H9 (cell line): Measurements from ENCODE around the gene KAZN. TPM values are rescaled to one million over a fixed set of nuclear protein-coding genes. Genes with fewer than 3 reads are reported as not detected.

ENCODE experiments used
- DNase-seq: peaks from one replicate; pipeline ENCODE4 v3.0.0-alpha.2; 2017
- H2AFZ ChIP-seq: one replicate; pipeline ENCODE4 v1.6.1; 2013; ENCODE audit warnings: mild to moderate bottlenecking, low read length, control low read depth, moderate library complexity
- H2AK5ac ChIP-seq: 2 replicates; pipeline ENCODE4 v1.6.1; 2013; ENCODE audit warnings: low read length, control low read depth, mixed read lengths; ENCODE audit not compliant: insufficient read length
- H2BK120ac ChIP-seq: one replicate; pipeline ENCODE4 v1.6.1; 2013; ENCODE audit warnings: low read depth, mild to moderate bottlenecking, low read length, control low read depth, inconsistent platforms; ENCODE audit not compliant: poor library complexity, severe bottlenecking
- H2BK12ac ChIP-seq: 2 replicates; pipeline ENCODE4 v1.6.1; 2013; ENCODE audit warnings: low read length, control low read depth, mixed read lengths, low read depth; ENCODE audit not compliant: insufficient read length
- H2BK15ac ChIP-seq: 2 replicates; pipeline ENCODE4 v1.6.1; 2013; ENCODE audit warnings: low read depth, low read length, control low read depth
- H2BK20ac ChIP-seq: one replicate; pipeline ENCODE4 v1.6.1; 2013; ENCODE audit warnings: low read depth, mild to moderate bottlenecking, low read length, control low read depth, inconsistent platforms; ENCODE audit not compliant: poor library complexity, severe bottlenecking
- H2BK5ac ChIP-seq: 2 replicates; pipeline ENCODE4 v1.6.1; 2013; ENCODE audit warnings: low read length, control low read depth, mixed read lengths; ENCODE audit not compliant: insufficient read length
- H3K14ac ChIP-seq: 2 replicates; pipeline ENCODE4 v1.6.1; 2013; ENCODE audit warnings: low read length, control low read depth; ENCODE audit not compliant: insufficient read depth
- H3K18ac ChIP-seq: 2 replicates; pipeline ENCODE4 v1.6.1; 2013; ENCODE audit warnings: low read depth, mild to moderate bottlenecking, mixed read lengths, low read length, control low read depth; ENCODE audit not compliant: insufficient read length
- H3K23ac ChIP-seq: 2 replicates; pipeline ENCODE4 v1.6.1; 2013; ENCODE audit warnings: low read length, control low read depth, mixed read lengths, low read depth; ENCODE audit not compliant: insufficient read length
- H3K23me2 ChIP-seq: 2 replicates; pipeline ENCODE4 v1.6.1; 2013; ENCODE audit warnings: low read depth, mild to moderate bottlenecking, mixed read lengths, low read length, control low read depth; ENCODE audit not compliant: insufficient read length, poor library complexity, severe bottlenecking
- H3K27ac ChIP-seq: 2 replicates; pipeline ENCODE4 v1.5.1; 2013; ENCODE audit warnings: low read length, control low read depth, mixed read lengths, low read depth; ENCODE audit not compliant: insufficient read length
- H3K27me3 ChIP-seq: 2 replicates; pipeline ENCODE4 v1.6.1; 2013; ENCODE audit warnings: low read length, control low read depth, inconsistent platforms; ENCODE audit not compliant: insufficient read depth
- H3K4ac ChIP-seq: 2 replicates; pipeline ENCODE4 v1.6.1; 2013; ENCODE audit warnings: low read depth, mild to moderate bottlenecking, control low read depth, inconsistent platforms, low read length, moderate library complexity
- H3K4me1 ChIP-seq: 2 replicates; pipeline ENCODE4 v1.6.1; 2013; ENCODE audit warnings: low read length, control low read depth, inconsistent platforms; ENCODE audit not compliant: insufficient read depth
- H3K4me2 ChIP-seq: 2 replicates; pipeline ENCODE4 v1.6.1; 2013; ENCODE audit warnings: low read length, control low read depth, mixed read lengths; ENCODE audit not compliant: insufficient read length, insufficient read depth
- H3K56ac ChIP-seq: 2 replicates; pipeline ENCODE4 v1.6.1; 2013; ENCODE audit warnings: low read depth, mild to moderate bottlenecking, mixed read lengths, low read length, control low read depth; ENCODE audit not compliant: insufficient read length
- H3K79me1 ChIP-seq: 2 replicates; pipeline ENCODE4 v1.6.1; 2013; ENCODE audit warnings: low read depth, mild to moderate bottlenecking, moderate library complexity, low read length, control low read depth, inconsistent platforms; ENCODE audit not compliant: insufficient read depth, poor library complexity, severe bottlenecking
- H3K79me2 ChIP-seq: 2 replicates; pipeline ENCODE4 v1.6.1; 2013; ENCODE audit warnings: low read length, control low read depth, inconsistent platforms; ENCODE audit not compliant: insufficient read depth
- H3K9ac ChIP-seq: 2 replicates; pipeline ENCODE4 v1.6.1; 2013; ENCODE audit warnings: low read length, control low read depth, mixed read lengths; ENCODE audit not compliant: insufficient read length; ENCODE audit errors: extremely low read depth
- H3K9me3 ChIP-seq: one replicate; pipeline ENCODE4 v1.6.1; 2013; ENCODE audit warnings: low read depth, low read length, inconsistent platforms; ENCODE audit not compliant: control insufficient read depth
- H3T11ph ChIP-seq: one replicate; pipeline ENCODE4 v1.6.1; 2013; ENCODE audit warnings: mild to moderate bottlenecking, low read length, control low read depth, inconsistent platforms
- H4K20me1 ChIP-seq: one replicate; pipeline ENCODE4 v1.6.1; 2013; ENCODE audit not compliant: control insufficient read depth, insufficient read length, insufficient read depth
- H4K5ac ChIP-seq: 2 replicates; pipeline ENCODE4 v1.6.1; 2013; ENCODE audit warnings: low read depth, mild to moderate bottlenecking, mixed read lengths, low read length, control low read depth; ENCODE audit not compliant: insufficient read length
- H4K8ac ChIP-seq: replicated peaks from 2 replicates; pipeline ENCODE4 v1.6.1; 2013; ENCODE audit warnings: low read length, control low read depth, mixed read lengths, low read depth; ENCODE audit not compliant: insufficient read length
- H4K91ac ChIP-seq: 2 replicates; pipeline ENCODE4 v1.6.1; 2013; ENCODE audit warnings: low read depth, mild to moderate bottlenecking, moderate library complexity, mixed read lengths, low read length, control low read depth; ENCODE audit not compliant: insufficient read length
- H3K27ac Mint-ChIP-seq, 3 experiments: 2 replicates in 2 of 3; 3 replicates in 1 of 3; pipeline ENCODE4 v1.8.0; 2020 to 2021; ENCODE audit warnings: mixed read lengths in 3 of 3, mild to moderate bottlenecking in 1 of 3, moderate library complexity in 1 of 3
- H3K27me3 Mint-ChIP-seq: 2 replicates; pipeline ENCODE4 v1.8.0; 2021; ENCODE audit warnings: low read depth, mild to moderate bottlenecking, moderate library complexity, mixed read lengths
- H3K36me3 Mint-ChIP-seq, 3 experiments: 2 replicates in 2 of 3; 3 replicates in 1 of 3; pipeline ENCODE4 v1.8.0; 2020 to 2021; ENCODE audit warnings: low read depth in 3 of 3, mixed read lengths in 3 of 3; ENCODE audit not compliant: insufficient read depth in 1 of 3
- H3K4me1 Mint-ChIP-seq, 2 experiments: 2 replicates each; pipeline ENCODE4 v1.8.0; 2020; ENCODE audit warnings: mixed read lengths in 2 of 2
- H3K4me3 Mint-ChIP-seq, 2 experiments: 2 replicates in 1 of 2; 3 replicates in 1 of 2; pipeline ENCODE4 v1.8.0; 2020 to 2021; ENCODE audit warnings: mild to moderate bottlenecking in 2 of 2, mixed read lengths in 2 of 2, moderate library complexity in 1 of 2
- H3K9me3 Mint-ChIP-seq, 2 experiments: 2 replicates in 1 of 2; 3 replicates in 1 of 2; pipeline ENCODE4 v1.8.0; 2020; ENCODE audit warnings: mild to moderate bottlenecking in 2 of 2, mixed read lengths in 2 of 2, moderate library complexity in 1 of 2
- WGBS: extraction: QIAGEN DNeasy Blood & Tissue Kit; methylation state at CpG from one replicate; pipeline ENCODE4 v1.1.7; 2013; ENCODE audit warnings: missing lambda C conversion rate, low lambda C conversion rate, mixed read lengths; ENCODE audit not compliant: insufficient read length; ENCODE audit errors: extremely low coverage; 5-methylcytosine and 5-hydroxymethylcytosine counted together
- total RNA-seq: library from RNA; stranded (reverse); gene quantifications from 2 replicates; pipeline ENCODE4 v1.2.1, GENCODE V29; 2021
- TF ChIP-seq, protein P1 (sequence below): fragments of 200-600 bp; sonication (generic); conservative IDR thresholded peaks from 3 replicates; pipeline ENCODE4 v1.8.0; 2021; ENCODE audit warnings: antibody characterized with exemption, mild to moderate bottlenecking

The KAZN gene
- total RNA-seq, 1 experiment from 2014 or later = 7.6 TPM

DNA sequence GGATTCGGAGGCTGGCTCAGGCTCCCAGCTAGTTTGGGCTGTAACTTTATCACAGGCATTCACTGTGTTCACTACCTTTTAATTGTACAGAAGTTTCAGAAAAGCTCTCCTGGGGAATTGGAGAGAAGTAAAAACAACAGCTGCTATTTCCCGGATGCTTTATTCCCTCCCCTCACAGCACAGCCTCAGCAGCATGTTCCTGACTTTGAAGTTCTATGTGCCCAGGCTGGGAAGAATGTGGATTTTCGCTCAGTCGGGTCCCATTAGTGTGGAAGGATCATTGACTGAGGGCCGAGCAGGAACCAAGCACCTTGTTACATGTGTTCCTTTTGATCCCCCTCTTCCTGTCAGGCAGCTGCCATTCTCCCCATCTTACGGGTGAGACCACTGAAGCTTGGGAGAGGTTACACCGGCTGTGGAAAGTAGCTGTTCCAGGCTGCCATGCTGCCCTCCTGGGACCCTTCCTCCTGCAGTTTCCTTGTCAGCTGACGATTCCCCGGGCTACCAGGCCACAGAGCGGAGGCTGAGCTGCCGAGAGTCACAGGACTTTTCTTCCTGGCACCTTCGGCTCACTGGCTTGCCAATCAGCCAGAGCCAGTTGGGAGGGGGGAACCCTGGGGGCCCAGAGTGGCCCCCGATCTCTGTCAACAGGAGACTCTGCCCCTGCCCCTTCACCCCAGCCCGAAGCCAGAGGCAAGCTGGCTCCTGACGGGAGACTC lies 331.9 kb downstream of the KAZN start:
- H3K18ac ChIP-seq = no peak overlapping the region
- no peak overlapping the region for H3K27ac ChIP-seq
- no peak overlapping the region for H3K56ac ChIP-seq
- H2AFZ ChIP-seq = no peak overlapping the region
- H2BK5ac ChIP-seq = no peak overlapping the region
- Mint-ChIP-seq H3K36me3 (no peaks in the 10 kb centered on the region), H3K4me1 (peaks cover 3 to 15% of the 10 kb centered on the region in 2 experiments), H3K27me3 (peaks cover 32% of the 10 kb centered on the region), H3K9me3 (no peaks in the 10 kb centered on the region), H3K27ac (no peak overlapping the region), H3K4me3 (no peak overlapping the region)
- no peaks in the 10 kb centered on the region for H3K23me2 ChIP-seq
- no peaks in the 10 kb centered on the region for H4K20me1 ChIP-seq
- H2BK120ac ChIP-seq = no peak overlapping the region
- H3K79me2 ChIP-seq = no peaks in the 10 kb centered on the region
- no peak overlapping the region for H3K14ac ChIP-seq
- H2AK5ac ChIP-seq = no peak overlapping the region
- no peak overlapping the region for H3K4ac ChIP-seq
- no peak for DNase-seq
- H3K9ac ChIP-seq = no peak overlapping the region
- H2BK20ac ChIP-seq = no peak overlapping the region
- no peak overlapping the region for H2BK15ac ChIP-seq
- H3K27me3 ChIP-seq = peaks cover 10% of the 10 kb centered on the region
- TF ChIP-seq, protein P1, sequence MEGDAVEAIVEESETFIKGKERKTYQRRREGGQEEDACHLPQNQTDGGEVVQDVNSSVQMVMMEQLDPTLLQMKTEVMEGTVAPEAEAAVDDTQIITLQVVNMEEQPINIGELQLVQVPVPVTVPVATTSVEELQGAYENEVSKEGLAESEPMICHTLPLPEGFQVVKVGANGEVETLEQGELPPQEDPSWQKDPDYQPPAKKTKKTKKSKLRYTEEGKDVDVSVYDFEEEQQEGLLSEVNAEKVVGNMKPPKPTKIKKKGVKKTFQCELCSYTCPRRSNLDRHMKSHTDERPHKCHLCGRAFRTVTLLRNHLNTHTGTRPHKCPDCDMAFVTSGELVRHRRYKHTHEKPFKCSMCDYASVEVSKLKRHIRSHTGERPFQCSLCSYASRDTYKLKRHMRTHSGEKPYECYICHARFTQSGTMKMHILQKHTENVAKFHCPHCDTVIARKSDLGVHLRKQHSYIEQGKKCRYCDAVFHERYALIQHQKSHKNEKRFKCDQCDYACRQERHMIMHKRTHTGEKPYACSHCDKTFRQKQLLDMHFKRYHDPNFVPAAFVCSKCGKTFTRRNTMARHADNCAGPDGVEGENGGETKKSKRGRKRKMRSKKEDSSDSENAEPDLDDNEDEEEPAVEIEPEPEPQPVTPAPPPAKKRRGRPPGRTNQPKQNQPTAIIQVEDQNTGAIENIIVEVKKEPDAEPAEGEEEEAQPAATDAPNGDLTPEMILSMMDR = no peak
- H3K79me1 ChIP-seq = no peaks in the 10 kb centered on the region
- WGBS = no CpG with 5 or more reads among the region's 15 CpGs
- H3K23ac ChIP-seq = no peak overlapping the region
- no peak overlapping the region for H2BK12ac ChIP-seq
- no peaks in the 10 kb centered on the region for H3K9me3 ChIP-seq
- no peak overlapping the region for H3T11ph ChIP-seq
- no peak overlapping the region for H4K91ac ChIP-seq
- no peak overlapping the region for H4K5ac ChIP-seq
- no peaks in the 10 kb centered on the region for H3K4me1 ChIP-seq
- H3K4me2 ChIP-seq = no peak overlapping the region
- no peak overlapping the region for H4K8ac ChIP-seq
